Pons (tissue), 1 donor: ENCODE data around the gene FITM2.
A peak's percentile ranks its signal among the peaks of the same experiment; 100 is the strongest.
"Not testable (repeated sequence)": the region's sequence is repeated elsewhere in the genome, so short reads cannot be mapped to it uniquely, and the experiment has no call there.

ENCODE experiments used
- DNase-seq: peaks from one replicate; pipeline ENCODE4 v3.0.0-alpha.2; 2016; ENCODE audit warnings: low spot score

FITM2 gene

DNA sequence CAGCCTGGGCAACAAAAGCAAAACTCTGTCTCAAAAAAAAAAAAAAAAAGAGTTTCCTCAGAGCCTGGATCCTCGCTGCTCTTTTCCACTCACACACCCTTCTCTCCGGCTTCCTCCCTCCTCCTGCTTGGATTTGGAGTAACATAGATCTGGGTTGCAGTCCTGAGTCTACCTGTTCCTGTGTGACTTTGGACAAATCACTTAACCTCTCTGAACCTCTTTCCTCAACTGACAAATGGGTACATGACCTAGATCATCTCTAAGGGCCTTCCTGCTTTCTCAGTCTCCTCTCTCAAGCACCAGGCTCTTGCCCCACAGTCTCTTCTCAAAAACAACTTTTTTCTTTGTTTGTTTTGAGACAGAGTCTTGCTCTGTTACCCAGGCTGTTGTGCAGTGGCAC, 20.2 kb upstream of the FITM2 start:
- DNase-seq, result no peak

DNA sequence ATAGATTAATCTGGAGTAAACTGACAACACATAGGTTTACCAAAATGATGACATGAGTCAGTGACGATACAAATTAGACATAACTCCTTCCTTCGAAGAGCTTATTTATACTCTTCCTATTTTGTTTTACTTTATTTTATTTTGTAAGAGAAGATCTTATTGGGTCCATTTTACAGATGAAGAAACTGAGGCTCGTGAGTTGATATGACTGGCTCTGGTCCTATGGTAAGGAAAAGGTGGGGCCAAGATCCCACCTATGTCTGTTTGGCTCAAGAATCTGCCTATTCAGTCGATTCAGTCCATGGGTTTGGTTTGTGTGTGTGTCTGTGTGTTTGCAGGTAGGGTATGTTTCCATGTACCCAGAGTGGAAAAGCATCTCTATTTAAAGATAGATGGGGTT, 17.4 kb upstream of the FITM2 start:
- no peak for DNase-seq

- not testable (repeated sequence) for DNase-seq
Observed at GRCh38 chr20:44327748-44328147, 16.7 kb upstream of the FITM2 start.

DNA sequence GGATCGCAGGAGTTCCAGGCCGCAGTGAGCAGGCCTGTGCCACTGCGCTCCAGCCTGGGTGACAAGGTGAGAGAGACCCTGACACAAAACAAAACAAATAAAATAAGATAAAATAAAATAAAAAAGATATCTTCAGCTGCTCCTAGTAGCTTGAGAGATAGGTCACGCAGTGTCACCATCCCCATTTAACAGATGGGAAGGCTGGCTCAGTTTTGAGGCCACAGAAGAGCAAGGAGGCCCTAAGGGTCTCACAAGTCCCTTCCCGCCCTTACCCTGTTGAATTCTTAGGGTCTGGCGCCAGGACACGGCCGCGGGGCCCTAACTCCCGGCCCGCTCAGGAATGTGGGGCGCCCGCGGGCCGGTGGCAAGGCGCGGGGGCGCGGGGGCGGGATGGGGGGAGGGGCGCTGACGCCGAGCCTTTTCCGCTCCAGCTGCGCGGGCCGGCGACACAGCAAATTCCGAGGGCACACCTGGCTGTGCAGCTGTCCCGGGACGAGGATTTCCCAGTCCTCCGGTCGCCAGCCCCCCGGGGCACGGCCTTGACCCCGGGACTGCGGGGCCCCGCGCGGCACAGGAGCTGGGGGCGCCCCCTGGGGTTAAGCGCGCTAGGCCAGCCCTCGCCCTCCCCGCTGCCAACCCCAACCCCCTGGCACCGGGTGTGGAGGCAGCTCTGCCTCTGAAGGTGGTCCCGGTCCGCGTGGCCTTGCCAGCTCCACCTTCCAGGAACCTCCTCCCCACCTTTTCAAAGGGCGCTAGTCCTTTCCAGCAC, 15.6 kb upstream of the FITM2 start:
- DNase-seq, result no peak

DNA sequence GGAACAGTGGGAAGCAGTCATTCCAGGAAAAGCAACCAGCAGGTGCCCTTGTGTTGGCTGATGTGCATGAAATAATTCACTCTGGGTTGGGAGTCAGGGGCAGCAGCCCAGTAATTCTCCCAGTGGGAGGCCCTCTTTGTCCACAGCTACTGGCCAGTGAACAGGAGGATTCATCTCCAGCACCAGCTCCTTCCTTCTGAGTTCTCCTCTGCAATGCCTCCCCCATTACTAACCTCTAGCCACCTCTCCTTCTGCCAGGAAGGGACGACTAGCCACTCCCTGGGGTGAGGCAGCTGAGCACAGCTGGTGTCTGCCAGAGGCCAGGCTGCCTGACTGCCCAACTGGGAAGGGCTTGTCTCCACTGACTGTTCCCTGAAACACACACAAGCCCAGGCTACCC, 13.3 kb upstream of the FITM2 start:
- DNase-seq, result no peak

DNA sequence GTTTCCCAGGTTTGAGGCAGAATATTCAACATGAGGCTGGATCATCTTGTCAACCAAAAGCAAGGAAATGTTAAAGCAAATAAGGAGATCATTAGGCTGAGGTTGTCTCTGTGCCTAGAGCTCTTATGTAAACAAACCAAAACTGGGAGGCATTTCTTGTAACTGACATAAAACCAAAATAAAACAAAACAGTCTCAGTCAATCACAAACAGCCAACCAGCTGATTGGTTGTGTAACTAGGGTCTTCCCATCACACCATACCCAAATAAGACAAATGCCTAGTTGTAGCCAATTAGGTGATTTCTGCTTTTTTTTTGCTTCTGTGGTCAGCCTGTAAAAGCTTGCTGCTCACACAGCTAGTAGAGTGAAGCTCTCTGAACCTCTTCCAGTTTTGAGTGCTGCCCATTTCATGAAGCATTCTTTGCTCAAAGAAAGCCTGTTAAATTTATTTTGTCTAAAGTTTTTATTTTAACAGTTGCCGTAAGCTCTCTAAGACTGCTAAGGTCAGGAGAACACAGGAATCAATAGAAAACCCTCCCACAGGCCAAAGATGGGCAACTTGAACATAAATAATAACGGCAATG, 8.9 kb upstream of the FITM2 start:
- DNase-seq, result no peak

GRCh38 chr20:44314870-44315269, 3.9 kb upstream of the FITM2 start:
- no peak for DNase-seq

DNA sequence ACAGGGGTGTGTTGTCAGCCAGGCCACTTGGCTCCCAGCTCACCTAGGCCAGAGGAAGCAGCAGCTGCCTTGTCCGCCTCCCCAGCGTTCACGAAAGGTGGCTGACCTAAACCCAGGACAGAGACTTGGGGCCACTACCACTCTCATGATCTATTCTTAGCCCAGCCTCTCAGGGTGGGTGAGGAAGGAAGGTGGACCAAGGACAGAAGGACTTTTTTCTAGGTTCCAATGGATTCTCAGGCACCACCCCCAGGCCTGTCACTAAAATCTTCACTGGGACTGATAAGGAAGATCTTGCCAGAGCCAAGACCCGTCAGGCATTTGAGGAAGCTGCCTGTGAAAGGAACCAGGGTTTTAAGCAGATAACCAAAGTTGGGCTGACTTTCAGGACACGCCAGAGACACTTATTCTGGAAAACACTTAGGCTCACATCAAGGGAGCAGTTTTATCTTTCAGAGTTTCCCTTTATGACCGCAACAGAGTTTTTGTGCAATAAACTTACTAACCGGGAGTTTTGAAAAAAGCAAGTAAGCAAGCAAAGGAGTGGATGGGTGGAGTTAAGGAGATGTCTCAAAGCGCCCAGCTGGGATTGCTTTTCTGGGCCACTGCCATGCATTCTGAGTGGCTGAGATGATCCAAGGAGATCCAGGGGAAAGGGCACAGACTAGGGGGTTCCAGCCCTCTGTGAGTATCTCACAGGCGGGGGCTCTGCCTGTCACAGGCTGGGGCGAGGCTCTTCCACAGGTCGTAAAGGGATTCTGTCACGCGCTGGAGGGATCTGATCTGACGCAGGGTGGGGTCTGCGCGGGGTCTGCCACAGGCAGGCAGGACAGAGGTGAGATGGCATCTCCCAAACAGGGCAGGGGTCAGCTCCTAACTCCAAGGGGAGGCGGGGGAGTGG, 989 bp downstream of the FITM2 start:
- peak; percentile 5 for DNase-seq

DNA sequence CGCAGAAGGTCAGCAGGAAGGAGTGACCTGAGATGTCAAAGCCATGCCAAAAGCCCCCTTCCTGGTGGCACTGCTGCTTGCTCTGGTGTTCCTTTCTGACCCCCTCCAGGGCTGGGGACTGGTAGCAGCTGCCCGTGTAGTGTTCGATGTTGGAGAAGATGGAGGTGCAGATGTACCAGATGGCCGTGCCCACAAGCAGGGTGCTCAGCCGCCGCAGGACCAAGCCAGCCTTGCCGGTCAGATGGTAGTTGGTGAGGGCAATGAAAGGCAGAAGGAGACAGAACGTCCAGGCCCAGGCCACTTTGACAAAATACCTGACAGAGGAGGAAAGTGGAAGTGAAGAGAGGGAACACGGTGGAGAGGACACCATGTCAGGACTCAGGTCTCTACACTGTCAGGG, 4.1 kb downstream of the FITM2 start:
- no peak for DNase-seq

GRCh38 chr20:44304383-44304782, 6.6 kb downstream of the FITM2 start:
- no peak for DNase-seq

DNA sequence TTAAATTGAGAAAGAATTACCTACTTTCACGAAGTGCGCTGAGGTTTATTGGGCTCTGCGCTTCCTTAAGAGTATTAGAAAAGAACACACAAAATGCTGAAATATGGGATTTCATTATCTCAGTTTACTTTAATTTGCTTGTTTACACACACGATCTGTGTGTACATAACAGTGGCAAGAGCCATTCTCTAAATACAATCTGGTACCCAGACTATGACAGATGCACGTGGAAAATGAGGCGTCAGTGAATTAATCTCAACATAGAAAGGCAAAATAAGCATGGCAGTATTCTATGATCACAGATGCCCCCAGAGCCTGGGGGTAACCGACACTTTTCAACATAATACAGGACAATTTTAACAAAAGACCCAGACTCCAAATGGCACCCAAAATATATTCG, 8.3 kb downstream of the FITM2 start:
- no peak for DNase-seq

DNA sequence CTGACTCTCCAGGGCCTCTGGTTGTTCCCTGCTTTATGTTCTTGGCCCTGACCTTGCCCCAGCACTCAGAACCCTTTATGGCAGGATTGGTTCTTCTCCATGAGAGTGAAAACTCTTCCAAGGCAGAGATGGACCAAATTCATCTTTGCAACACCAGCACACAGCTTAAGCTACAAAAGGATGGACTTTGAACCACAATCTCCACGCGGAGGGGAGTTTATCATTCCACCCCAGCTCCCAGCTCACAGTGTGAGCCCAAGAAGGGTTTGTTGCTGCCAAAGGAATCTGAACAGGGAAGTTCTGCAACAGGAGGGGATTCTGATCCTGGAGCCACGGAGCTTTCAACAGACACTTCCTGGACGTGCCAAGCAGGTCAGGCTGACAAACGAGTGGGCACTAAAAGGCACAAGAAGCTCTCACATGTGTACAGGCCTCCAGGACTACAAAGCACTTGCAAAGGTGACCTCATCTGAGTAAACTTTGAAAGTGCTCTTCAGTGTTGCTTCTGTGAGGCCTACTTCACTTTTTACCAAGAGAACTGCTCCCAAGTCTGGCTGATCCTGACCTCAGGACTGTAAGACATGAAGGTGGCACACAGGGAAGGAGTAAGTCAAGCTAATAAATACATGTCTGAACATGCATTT, 8.9 kb downstream of the FITM2 start:
- no peak for DNase-seq

GRCh38 chr20:44301285-44301684, 9.7 kb downstream of the FITM2 start:
- DNase-seq, result no peak

DNA sequence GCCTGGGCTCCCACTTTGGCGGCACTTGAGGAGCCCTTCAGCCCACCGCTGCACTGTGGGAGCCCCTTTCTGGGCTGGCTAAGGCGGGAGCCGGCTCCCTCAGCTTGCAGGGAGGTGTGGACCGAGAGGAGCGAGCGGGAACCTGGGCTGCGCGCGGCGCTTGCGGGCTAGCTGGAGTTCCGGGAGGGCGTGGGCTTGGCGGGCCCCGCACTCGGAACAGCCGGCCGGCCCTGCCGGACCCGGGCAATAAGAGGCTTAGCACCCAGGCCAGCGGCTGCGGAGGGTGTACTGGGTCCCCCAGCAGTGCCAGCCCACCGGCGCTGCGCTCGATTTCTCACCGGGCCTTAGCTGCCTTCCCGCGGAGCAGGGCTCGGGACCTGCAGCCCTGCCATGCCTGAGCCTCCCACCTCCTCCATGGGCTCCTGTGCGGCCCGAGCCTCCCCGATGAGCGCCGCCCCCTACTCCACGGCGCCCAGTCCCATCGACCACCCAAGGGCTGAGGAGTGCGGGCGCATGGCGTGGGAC, 11.9 kb downstream of the FITM2 start:
- DNase-seq, result not testable (repeated sequence)

DNA sequence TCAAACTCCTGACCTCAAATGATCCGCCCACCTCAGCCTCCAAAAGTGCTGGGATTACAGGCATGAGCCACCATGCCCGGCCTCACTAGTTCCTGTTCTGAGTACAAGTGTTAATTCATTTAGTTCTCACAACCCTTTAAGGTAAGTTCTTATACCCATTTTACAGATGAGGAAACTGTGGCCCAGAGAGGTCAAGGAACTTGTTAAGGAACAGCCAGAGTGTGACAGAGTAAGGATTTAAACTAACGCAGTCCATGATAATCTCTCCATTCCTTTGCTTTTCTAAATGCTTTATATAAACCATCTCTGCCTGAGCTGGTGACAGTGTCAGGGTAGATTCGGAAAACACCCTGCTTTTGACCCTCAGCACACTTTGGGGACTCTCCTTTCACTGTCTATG, 13.3 kb downstream of the FITM2 start:
- no peak for DNase-seq

GRCh38 chr20:44296011-44296410, 15.0 kb downstream of the FITM2 start:
- no peak for DNase-seq

DNA sequence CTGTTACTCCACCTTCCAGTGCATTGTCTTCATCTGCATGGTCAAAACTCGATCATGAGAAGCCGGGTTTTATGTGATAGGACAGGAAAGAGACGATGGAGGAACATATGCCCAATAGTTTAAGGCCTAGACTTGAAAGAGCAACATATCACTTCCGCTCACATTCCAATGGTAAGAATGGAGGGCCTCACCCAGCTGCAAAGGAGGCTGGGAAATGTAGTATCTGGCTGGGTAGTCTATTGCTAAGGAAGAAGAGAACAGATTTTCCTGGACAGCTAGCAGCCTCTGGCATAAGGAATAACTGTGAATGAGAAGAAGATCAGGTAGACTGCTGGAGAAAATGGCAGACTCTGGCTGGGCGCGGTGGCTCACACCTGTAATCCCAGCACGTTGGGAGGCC, 19.2 kb downstream of the FITM2 start:
- DNase-seq, result no peak

DNA sequence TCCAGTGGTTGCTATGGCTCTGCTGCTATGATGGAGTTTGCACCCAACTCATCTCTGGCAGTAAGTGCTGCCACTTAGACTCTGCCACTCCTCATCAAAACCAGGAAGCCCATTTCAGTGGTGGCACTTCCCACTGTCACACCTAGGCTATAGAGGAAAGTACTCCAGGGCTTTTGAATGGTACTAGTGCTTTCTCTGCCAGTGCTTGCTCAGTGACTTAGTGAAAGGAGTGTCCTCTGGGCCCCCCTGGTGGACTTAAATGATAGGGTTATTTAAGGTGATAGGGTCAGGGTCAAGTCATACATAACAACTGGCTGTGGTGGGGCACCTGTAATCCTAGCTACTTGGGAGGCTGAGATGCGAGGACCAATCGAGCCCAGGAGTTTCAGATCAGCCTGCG, 22.8 kb downstream of the FITM2 start:
- no peak for DNase-seq

- DNase-seq, result no peak
Observed at GRCh38 chr20:44287272-44288097, 23.5 kb downstream of the FITM2 start.

- no peak for DNase-seq
Observed at GRCh38 chr20:44284032-44284431, 27.0 kb downstream of the FITM2 start.

GRCh38 chr20:44282192-44282591, 28.8 kb downstream of the FITM2 start:
- no peak for DNase-seq
